ENCODE measurements around the gene DUSP10.

- TF ChIP-seq CTCF (IDR thresholded peaks at IDR 0.05) (no peak), EP300 (IDR thresholded peaks at IDR 0.05) (no peak)
Observed at GRCh38 chr1:221708076-221708571, 33.8 kb downstream of the DUSP10 start.

All from stomach (tissue), 4 donors.